B cell (primary cell): ENCODE data around the gene MRPL28. TPM values are rescaled to one million over a fixed set of nuclear protein-coding genes. Genes with fewer than 3 reads are reported as not detected.

ENCODE experiments used
- ATAC-seq: fragments of 200-7000 bp; cut with Tn5 transposase; one replicate; pipeline ENCODE4 v1.10.0; 2021; ENCODE audit warnings: low read depth, mild to moderate bottlenecking, moderate number of reproducible peaks, moderate library complexity
- CTCF ChIA-PET: fragments of 350-600 bp; sonication (Branson Sonifier 250); formaldehyde crosslinking; loops from one replicate; lab custom pipeline; 2021; ENCODE audit warnings: antibody characterized with exemption, inconsistent platforms; lab: Charles Lee
- POLR2A ChIA-PET: fragments of 350-600 bp; sonication (Branson Sonifier 250); formaldehyde crosslinking; loops from one replicate; lab custom pipeline; 2021; ENCODE audit warnings: antibody characterized with exemption; lab: Charles Lee
- DNase-seq: peaks from one replicate; pipeline ENCODE4 v3.0.0; 2013
- H2AFZ ChIP-seq: 2 replicates; pipeline ENCODE4 v1.6.1; 2012; ENCODE audit warnings: mild to moderate bottlenecking, low read depth, low read length; ENCODE audit not compliant: insufficient read depth, poor library complexity, severe bottlenecking
- H3K27ac ChIP-seq, 2 donors: 1 replicate in 1 of 2; 2 replicates in 1 of 2; pipeline ENCODE4 v1.5.1; 2012 to 2013; ENCODE audit warnings: low read length in 2 of 2, mild to moderate bottlenecking in 2 of 2, moderate library complexity in 1 of 2
- H3K27me3 ChIP-seq, 4 experiments: fragments of 200-600 bp in 1 of 4; sonication (generic) in 1 of 4; replicated peaks in 1 of 4; 1 replicate in 2 of 4; 2 replicates in 2 of 4; pipeline versions ENCODE4 v1.6.1 to v1.7.0; 2013 to 2016; ENCODE audit warnings: low read length in 3 of 4, mild to moderate bottlenecking in 2 of 4, mixed read lengths in 1 of 4, moderate library complexity in 1 of 4; ENCODE audit not compliant: insufficient read depth in 4 of 4, control insufficient read depth in 3 of 4; ENCODE audit errors: control extremely low read depth in 1 of 4
- H3K36me3 ChIP-seq, 2 experiments: replicated peaks in 1 of 2; 1 replicate in 1 of 2; 2 replicates in 1 of 2; pipeline versions ENCODE4 v1.6.1 to v1.7.1; 2013; ENCODE audit warnings: low read length in 1 of 2; ENCODE audit not compliant: insufficient read depth in 2 of 2, control insufficient read depth in 1 of 2; ENCODE audit errors: control extremely low read depth in 1 of 2, extremely low read depth in 1 of 2
- H3K4me1 ChIP-seq, 2 donors: fragments of 200-600 bp in 1 of 2; sonication (generic) in 1 of 2; 1 replicate in 1 of 2; 2 replicates in 1 of 2; pipeline versions ENCODE4 v1.5.1 to v1.6.1; 2013 to 2017; ENCODE audit warnings: low read length in 2 of 2; ENCODE audit not compliant: control insufficient read depth in 2 of 2, insufficient read depth in 2 of 2
- H3K4me2 ChIP-seq: replicated peaks from 2 replicates; pipeline ENCODE3; 2012; ENCODE audit warnings: mild to moderate bottlenecking, low read depth, low read length; ENCODE audit not compliant: poor library complexity, severe bottlenecking
- H3K4me3 ChIP-seq, 5 experiments: fragments of 200-600 bp in 1 of 5; sonication (generic) in 1 of 5; 1 replicate in 3 of 5; 2 replicates in 2 of 5; pipeline versions ENCODE4 v1.5.1 to v1.7.0; 2011 to 2016; ENCODE audit warnings: low read length in 4 of 5, mild to moderate bottlenecking in 4 of 5, low read depth in 2 of 5, control low read depth in 1 of 5, moderate library complexity in 1 of 5; ENCODE audit not compliant: insufficient read depth in 1 of 5; ENCODE audit errors: control extremely low read depth in 1 of 5, extremely low read depth in 1 of 5
- H3K79me2 ChIP-seq: fragments of 200-600 bp; sonication (generic); one replicate; pipeline ENCODE4 v1.6.0; 2016; ENCODE audit warnings: low read length; ENCODE audit not compliant: control insufficient read depth, insufficient read depth
- H3K9ac ChIP-seq: fragments of 200-600 bp; sonication (generic); 2 replicates; pipeline ENCODE4 v1.6.1; 2017; ENCODE audit warnings: mild to moderate bottlenecking, low read length, moderate library complexity
- H3K9me3 ChIP-seq, 3 donors: one replicate each; pipeline versions ENCODE4 v1.6.1 to v1.7.1; 2013; ENCODE audit warnings: low read length in 2 of 3; ENCODE audit not compliant: control insufficient read depth in 2 of 3, insufficient read depth in 1 of 3; ENCODE audit errors: control extremely low read depth in 1 of 3
- H4K20me1 ChIP-seq: 2 replicates; pipeline ENCODE4 v1.6.0; 2012; ENCODE audit warnings: mild to moderate bottlenecking, low read length; ENCODE audit not compliant: insufficient read depth, control insufficient read depth, poor library complexity, severe bottlenecking
- H3K27ac Mint-ChIP-seq: one replicate; pipeline ENCODE4 v1.8.0; 2021; ENCODE audit warnings: mixed read lengths
- H3K27me3 Mint-ChIP-seq: one replicate; pipeline ENCODE4 v1.8.0; 2021; ENCODE audit warnings: mixed read lengths
- H3K4me1 Mint-ChIP-seq: one replicate; pipeline ENCODE4 v1.8.0; 2021; ENCODE audit warnings: mixed read lengths
- H3K4me3 Mint-ChIP-seq: one replicate; pipeline ENCODE4 v1.8.0; 2021; ENCODE audit warnings: mixed read lengths
- H3K9me3 Mint-ChIP-seq: one replicate; pipeline ENCODE4 v1.8.0; 2022; ENCODE audit warnings: mixed read lengths; ENCODE audit not compliant: insufficient read depth
- EZH2 ChIP-seq: IDR thresholded peaks from 2 replicates; pipeline ENCODE4 v1.6.1; 2012; ENCODE audit warnings: borderline replicate concordance, low read depth, mild to moderate bottlenecking, moderate library complexity, low read length; ENCODE audit not compliant: insufficient read depth, poor library complexity, severe bottlenecking
- WGBS: methylation state at CpG from one replicate; pipeline ENCODE4 v1.1.5; 2013; ENCODE audit warnings: missing lambda C conversion rate; ENCODE audit not compliant: insufficient coverage; 5-methylcytosine and 5-hydroxymethylcytosine counted together
- intact Hi-C: fragments of 100-400 bp; cut with micrococcal nuclease; formaldehyde crosslinking; loops from one replicate; pipeline ENCODE4 v1.10.0; 2022
- polyA plus RNA-seq: library from polyadenylated mRNA; depleted of rRNA; stranded (reverse); fragments of >200 nt; gene quantifications from 2 replicates; pipeline ENCODE4 v1.2.3, GENCODE V29; 2012
- total RNA-seq, 2 donors: library from RNA; stranded (reverse); fragments of 120-200 nt in 1 of 2; gene quantifications; 1 replicate in 1 of 2; 2 replicates in 1 of 2; pipeline versions ENCODE4 v1.2.3 to v1.2.4, GENCODE V29; 2013 to 2022
- TF ChIP-seq, protein P1 (sequence below): fragments of 200-600 bp; IDR thresholded peaks from one replicate; pipeline ENCODE4 v1.8.0; 2022; ENCODE audit warnings: antibody characterized with exemption, mild to moderate bottlenecking

The MRPL28 gene
- total and polyA plus RNA-seq, 2 donors (not counting 1 experiment from before 2014, with no cell fraction given): 44.3 to 67.7 TPM

DNA sequence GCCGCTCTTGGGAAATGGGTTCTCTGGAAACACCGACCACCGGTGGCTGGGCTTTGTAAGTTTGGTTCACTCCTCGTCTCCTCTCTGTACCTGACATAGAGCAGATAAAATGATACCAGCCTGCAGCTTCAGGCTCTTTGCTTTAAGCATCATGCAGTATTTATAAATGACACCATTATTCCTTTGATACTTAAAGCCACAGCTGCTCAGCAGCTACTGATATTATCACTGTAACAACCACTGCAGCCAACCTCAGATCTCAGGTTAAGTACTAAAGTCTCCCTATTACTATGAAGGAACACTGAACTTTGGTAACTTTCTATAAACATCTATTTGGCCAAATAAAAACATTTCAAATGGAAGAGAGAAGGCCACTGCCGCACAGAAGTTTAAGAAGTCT, 52.8 kb downstream of the MRPL28 start:
- no peak overlapping the region for H3K27ac ChIP-seq
- H3K9me3 ChIP-seq: no peaks in the 10 kb centered on the region
- peaks cover 90% of the 10 kb centered on the region for H4K20me1 ChIP-seq
- H3K4me1 ChIP-seq: no peaks in the 10 kb centered on the region
- ChIA-PET CTCF (no interaction called here), POLR2A (no interaction called here)
- H3K9ac ChIP-seq: no peak overlapping the region
- no peak overlapping the region for H3K4me2 ChIP-seq
- H3K79me2 ChIP-seq: peaks cover 79% of the 10 kb centered on the region
- Mint-ChIP-seq H3K4me1 (peaks cover 11% of the 10 kb centered on the region), H3K4me3 (no peak overlapping the region), H3K27ac (no peak overlapping the region), H3K9me3 (no peaks in the 10 kb centered on the region), H3K27me3 (no peaks in the 10 kb centered on the region)
- WGBS: 100% methylated on average over 5 of the region's 5 CpGs
- H3K4me3 ChIP-seq: no peak overlapping the region
- H2AFZ ChIP-seq: no peak overlapping the region
- H3K36me3 ChIP-seq: peaks cover 2 to 38% of the 10 kb centered on the region in 2 experiments
- TF ChIP-seq, protein P1, sequence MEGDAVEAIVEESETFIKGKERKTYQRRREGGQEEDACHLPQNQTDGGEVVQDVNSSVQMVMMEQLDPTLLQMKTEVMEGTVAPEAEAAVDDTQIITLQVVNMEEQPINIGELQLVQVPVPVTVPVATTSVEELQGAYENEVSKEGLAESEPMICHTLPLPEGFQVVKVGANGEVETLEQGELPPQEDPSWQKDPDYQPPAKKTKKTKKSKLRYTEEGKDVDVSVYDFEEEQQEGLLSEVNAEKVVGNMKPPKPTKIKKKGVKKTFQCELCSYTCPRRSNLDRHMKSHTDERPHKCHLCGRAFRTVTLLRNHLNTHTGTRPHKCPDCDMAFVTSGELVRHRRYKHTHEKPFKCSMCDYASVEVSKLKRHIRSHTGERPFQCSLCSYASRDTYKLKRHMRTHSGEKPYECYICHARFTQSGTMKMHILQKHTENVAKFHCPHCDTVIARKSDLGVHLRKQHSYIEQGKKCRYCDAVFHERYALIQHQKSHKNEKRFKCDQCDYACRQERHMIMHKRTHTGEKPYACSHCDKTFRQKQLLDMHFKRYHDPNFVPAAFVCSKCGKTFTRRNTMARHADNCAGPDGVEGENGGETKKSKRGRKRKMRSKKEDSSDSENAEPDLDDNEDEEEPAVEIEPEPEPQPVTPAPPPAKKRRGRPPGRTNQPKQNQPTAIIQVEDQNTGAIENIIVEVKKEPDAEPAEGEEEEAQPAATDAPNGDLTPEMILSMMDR: no peak
- TF ChIP-seq EZH2: no peak
- intact Hi-C loops: no loop called here
- DNase-seq: no peak
- ATAC-seq: no peak
- H3K27me3 ChIP-seq: no peaks in the 10 kb centered on the region

Other genes starting within 250 kb of the MRPL28 start
- gene NPRL3, start 231.9 kb downstream of the MRPL28 start, total RNA-seq: 41.9 and 43.0 TPM in 2 replicates
- gene NPRL3, start 231.9 kb downstream of the MRPL28 start, polyA plus RNA-seq: 41.3 and 50.2 TPM in 2 replicates
- gene HBZ, start 217.9 kb downstream of the MRPL28 start, total RNA-seq: not detected in 2 replicates
- gene HBZ, start 217.9 kb downstream of the MRPL28 start, polyA plus RNA-seq: not detected in 2 replicates
- 0.64 TPM in 1 of 2 replicates, not detected in the other for gene HBM, start 204.6 kb downstream of the MRPL28 start, total RNA-seq
- 3.2 TPM in 1 of 2 replicates, not detected in the other for gene HBM, start 204.6 kb downstream of the MRPL28 start, polyA plus RNA-seq
- gene HBA2, start 197.7 kb downstream of the MRPL28 start, total RNA-seq: 179 and 217 TPM in 2 replicates
- 7.9 and 75.6 TPM in 2 replicates for gene HBA2, start 197.7 kb downstream of the MRPL28 start, polyA plus RNA-seq
- gene HBA1, start 193.9 kb downstream of the MRPL28 start, total RNA-seq: 261 and 283 TPM in 2 replicates
- 38.5 and 905 TPM in 2 replicates for gene HBA1, start 193.9 kb downstream of the MRPL28 start, polyA plus RNA-seq
- gene HBQ1, start 190.1 kb downstream of the MRPL28 start, total RNA-seq: not detected in 2 replicates
- not detected in 2 replicates for gene HBQ1, start 190.1 kb downstream of the MRPL28 start, polyA plus RNA-seq
- gene LUC7L, start 141.1 kb downstream of the MRPL28 start, total RNA-seq: 181 and 191 TPM in 2 replicates
- 148 and 242 TPM in 2 replicates for gene LUC7L, start 141.1 kb downstream of the MRPL28 start, polyA plus RNA-seq
- gene FAM234A, start 135.7 kb downstream of the MRPL28 start, total RNA-seq: 42.9 and 44.5 TPM in 2 replicates
- 35.1 and 41.4 TPM in 2 replicates for gene FAM234A, start 135.7 kb downstream of the MRPL28 start, polyA plus RNA-seq
- not detected in 2 replicates for gene RGS11, start 94.6 kb downstream of the MRPL28 start, total RNA-seq
- 0.12 and 0.39 TPM in 2 replicates for gene RGS11, start 94.6 kb downstream of the MRPL28 start, polyA plus RNA-seq
- 0.64 TPM in 1 of 2 replicates, not detected in the other for gene ARHGDIG, start 89.9 kb downstream of the MRPL28 start, total RNA-seq
- not detected in 2 replicates for gene ARHGDIG, start 89.9 kb downstream of the MRPL28 start, polyA plus RNA-seq
- not detected in 2 replicates for gene PDIA2, start 87.4 kb downstream of the MRPL28 start, total RNA-seq
- gene PDIA2, start 87.4 kb downstream of the MRPL28 start, polyA plus RNA-seq: 0.06 and 0.07 TPM in 2 replicates
- gene AXIN1, start 17.8 kb downstream of the MRPL28 start, total RNA-seq: 37.6 and 40.8 TPM in 2 replicates
- gene AXIN1, start 17.8 kb downstream of the MRPL28 start, polyA plus RNA-seq: 35.4 and 39.0 TPM in 2 replicates
- 47.4 and 50.8 TPM in 2 replicates for gene PGAP6, start 11.4 kb upstream of the MRPL28 start, total RNA-seq
- 132 and 158 TPM in 2 replicates for gene PGAP6, start 11.4 kb upstream of the MRPL28 start, polyA plus RNA-seq
- gene NME4, start 26.7 kb upstream of the MRPL28 start, total RNA-seq: 43.3 and 48.7 TPM in 2 replicates
- 61.9 and 77.9 TPM in 2 replicates for gene NME4, start 26.7 kb upstream of the MRPL28 start, polyA plus RNA-seq
- gene DECR2, start 31.3 kb upstream of the MRPL28 start, total RNA-seq: 9.0 and 11.0 TPM in 2 replicates
- 16.3 and 19.6 TPM in 2 replicates for gene DECR2, start 31.3 kb upstream of the MRPL28 start, polyA plus RNA-seq
- 57.2 and 60.6 TPM in 2 replicates for gene RAB11FIP3, start 55.1 kb upstream of the MRPL28 start, total RNA-seq
- gene RAB11FIP3, start 55.1 kb upstream of the MRPL28 start, polyA plus RNA-seq: 24.3 and 29.9 TPM in 2 replicates
- gene CAPN15, start 157.2 kb upstream of the MRPL28 start, total RNA-seq: 67.2 and 68.0 TPM in 2 replicates
- 48.0 and 77.2 TPM in 2 replicates for gene CAPN15, start 157.2 kb upstream of the MRPL28 start, polyA plus RNA-seq
- gene PRR35, start 189.9 kb upstream of the MRPL28 start, total RNA-seq: not detected in 2 replicates
- not detected in 2 replicates for gene PRR35, start 189.9 kb upstream of the MRPL28 start, polyA plus RNA-seq
- gene NHLRC4, start 196.5 kb upstream of the MRPL28 start, total RNA-seq: 4.2 and 4.5 TPM in 2 replicates
- 1.3 and 2.2 TPM in 2 replicates for gene NHLRC4, start 196.5 kb upstream of the MRPL28 start, polyA plus RNA-seq
- 68.5 and 79.5 TPM in 2 replicates for gene PIGQ, start 199.4 kb upstream of the MRPL28 start, total RNA-seq
- 56.7 and 56.9 TPM in 2 replicates for gene PIGQ, start 199.4 kb upstream of the MRPL28 start, polyA plus RNA-seq
- gene RAB40C, start 219.5 kb upstream of the MRPL28 start, total RNA-seq: 25.5 and 26.9 TPM in 2 replicates
- 12.7 and 15.0 TPM in 2 replicates for gene RAB40C, start 219.5 kb upstream of the MRPL28 start, polyA plus RNA-seq